Endothelial cell of umbilical vein (primary cell): ENCODE results near the gene MATR3. TPM values are rescaled to one million over a fixed set of nuclear protein-coding genes. Genes with fewer than 3 reads are reported as not detected.
A peak's percentile ranks its signal among the peaks of the same experiment; 100 is the strongest.

ENCODE experiments used
- BruUV-seq: library from RNA; stranded (reverse); fragments of 400-500 nt; replicated peaks from 2 replicates; lab custom pipeline; 2021; lab: Mats Ljungman, UMichigan
- CTCF ChIA-PET: fragments of 300-600, 350-600 bp; sonication (Branson Sonifier 250); formaldehyde crosslinking; loops from one replicate; lab custom pipeline; 2021; ENCODE audit warnings: antibody characterized with exemption, inconsistent platforms; lab: Charles Lee
- POLR2A ChIA-PET: fragments of 300-600, 350-600 bp; sonication (Branson Sonifier 250); formaldehyde crosslinking; loops from one replicate; lab custom pipeline; 2021; ENCODE audit warnings: antibody characterized with exemption, inconsistent platforms; lab: Charles Lee
- DNase-seq: peaks from one replicate; pipeline ENCODE4 v3.0.0-alpha.2; 2011; ENCODE audit warnings: low read depth, low spot score
- FAIRE-seq: peaks from 2 replicates; lab custom pipeline; 2011; peaks lifted over from hg19 to GRCh38; lab: Jason Lieb, UNC
- H2AFZ ChIP-seq: 2 replicates; pipeline ENCODE4 v1.6.0; 2012; ENCODE audit warnings: low read depth, low read length, control low read depth, inconsistent platforms
- H3K27ac ChIP-seq: 2 replicates; pipeline ENCODE4 v1.5.1; 2011; ENCODE audit warnings: low read depth, mild to moderate bottlenecking, control low read depth, low read length, moderate library complexity; ENCODE audit not compliant: insufficient read depth
- H3K27me3 ChIP-seq, 2 experiments: 2 replicates each; pipeline versions ENCODE4 v1.6.0 to v1.6.1; 2011; ENCODE audit warnings: low read length in 2 of 2, mixed read lengths in 1 of 2; ENCODE audit not compliant: control insufficient read depth in 2 of 2, insufficient read depth in 2 of 2
- H3K36me3 ChIP-seq, 2 experiments: 2 replicates in 1 of 2; 3 replicates in 1 of 2; pipeline ENCODE4 v1.5.1; 2011; ENCODE audit warnings: low read length in 2 of 2, mild to moderate bottlenecking in 1 of 2, moderate library complexity in 1 of 2; ENCODE audit not compliant: control insufficient read depth in 2 of 2, insufficient read depth in 2 of 2; ENCODE audit errors: extremely low read depth in 1 of 2
- H3K4me1 ChIP-seq: 3 replicates; pipeline ENCODE4 v1.5.1; 2011; ENCODE audit warnings: mild to moderate bottlenecking, low read length; ENCODE audit not compliant: control insufficient read depth, insufficient read depth; ENCODE audit errors: extremely low read depth
- H3K4me2 ChIP-seq: 2 replicates; pipeline ENCODE4 v1.6.1; 2011; ENCODE audit warnings: low read length, control low read depth, mixed read lengths; ENCODE audit not compliant: insufficient read depth
- H3K4me3 ChIP-seq, 3 experiments: fragments of 200-600 bp in 1 of 3; sonication (generic), shearing (Covaris generic) in 1 of 3; replicated peaks in 1 of 3; 2 replicates each; pipeline ENCODE4 v1.5.1; 2011 to 2016; ENCODE audit warnings: control low read depth in 3 of 3, low read length in 3 of 3, mild to moderate bottlenecking in 2 of 3, inconsistent platforms in 1 of 3, low read depth in 1 of 3, moderate library complexity in 1 of 3; ENCODE audit not compliant: insufficient read depth in 1 of 3
- H3K79me2 ChIP-seq: 2 replicates; pipeline ENCODE4 v1.6.0; 2012; ENCODE audit warnings: low read length, inconsistent platforms; ENCODE audit not compliant: control insufficient read depth, insufficient read depth
- H3K9ac ChIP-seq: replicated peaks from 2 replicates; pipeline ENCODE3; 2011; ENCODE audit warnings: low read length, control low read depth; ENCODE audit not compliant: insufficient read depth; ENCODE audit errors: extremely low read depth
- H3K9me1 ChIP-seq: replicated peaks from 3 replicates; pipeline ENCODE4 v1.6.0; 2011; ENCODE audit warnings: mild to moderate bottlenecking, low read length; ENCODE audit not compliant: control insufficient read depth, insufficient read depth; ENCODE audit errors: extremely low read depth
- H3K9me3 ChIP-seq: replicated peaks from 2 replicates; pipeline ENCODE4 v1.5.1; 2012; ENCODE audit warnings: low read length, inconsistent platforms; ENCODE audit not compliant: control insufficient read depth, insufficient read depth
- H4K20me1 ChIP-seq: replicated peaks from 2 replicates; pipeline ENCODE3; 2011; ENCODE audit warnings: mild to moderate bottlenecking, low read length; ENCODE audit not compliant: control insufficient read depth, insufficient read depth; ENCODE audit errors: extremely low read depth
- CTCF ChIP-seq, 2 donors: IDR thresholded peaks; 1 replicate in 1 of 2; 2 replicates in 1 of 2; pipeline ENCODE4 v1.5.1; 2011; ENCODE audit warnings: low read length in 2 of 2, mild to moderate bottlenecking in 2 of 2, moderate library complexity in 2 of 2, control low read depth in 1 of 2, inconsistent platforms in 1 of 2, low read depth in 1 of 2; ENCODE audit not compliant: insufficient read depth in 1 of 2; ENCODE audit errors: extremely low read depth in 1 of 2
- EZH2 ChIP-seq: IDR thresholded peaks from 2 replicates; pipeline ENCODE4 v1.6.1; 2012; ENCODE audit warnings: borderline replicate concordance, low read depth, mild to moderate bottlenecking, moderate library complexity, low read length, inconsistent platforms; ENCODE audit not compliant: severe bottlenecking
- FOS ChIP-seq: IDR thresholded peaks from 2 replicates; pipeline ENCODE4 v1.6.1; 2011; ENCODE audit warnings: mild to moderate bottlenecking, low read length, moderate library complexity, borderline replicate concordance; ENCODE audit not compliant: insufficient read depth
- GATA2 ChIP-seq: IDR thresholded peaks from 2 replicates; pipeline ENCODE4 v1.7.0; 2011; ENCODE audit warnings: low read depth, mild to moderate bottlenecking, moderate library complexity, mixed read lengths, low read length; ENCODE audit not compliant: insufficient read length, insufficient read depth
- JUN ChIP-seq: IDR thresholded peaks from 2 replicates; pipeline ENCODE4 v1.6.1; 2011; ENCODE audit warnings: borderline replicate concordance, low read depth; ENCODE audit not compliant: insufficient read length, insufficient read depth
- MAX ChIP-seq: IDR thresholded peaks from 2 replicates; pipeline ENCODE4 v1.6.1; 2011; ENCODE audit not compliant: insufficient read depth, insufficient read length
- MYC ChIP-seq: IDR thresholded peaks from one replicate; pipeline ENCODE4 v1.6.1; 2011; ENCODE audit warnings: mild to moderate bottlenecking, low read depth, low read length
- POLR2A ChIP-seq: IDR thresholded peaks from 2 replicates; pipeline ENCODE4 v1.6.1; 2012; ENCODE audit warnings: low read depth, mild to moderate bottlenecking, control low read depth, low read length
- POLR2AphosphoS5 ChIP-seq: IDR thresholded peaks from 2 replicates; pipeline ENCODE4 v1.6.1; 2012; ENCODE audit warnings: low read depth, mild to moderate bottlenecking, control low read depth, low read length, moderate library complexity; ENCODE audit not compliant: insufficient read depth
- dilution Hi-C: fragments of 300-500 bp; cut with MboI; formaldehyde crosslinking; loops from one replicate; pipeline ENCODE4 v1.15.0; 2019; ENCODE audit warnings: low sequenced_read_pairs; ENCODE audit not compliant: extremely low pct_ligation_motif_present
- intact Hi-C: fragments of 100-400 bp; cut with micrococcal nuclease; formaldehyde crosslinking; loops from one replicate; pipeline ENCODE4 v1.10.0; 2022
- polyA plus RNA-seq, 4 experiments: library from polyadenylated mRNA; depleted of rRNA in 3 of 4; stranded (reverse) in 3 of 4; unstranded in 1 of 4; fragments of >200 nt; gene quantifications; 2 replicates each; pipeline versions ENCODE4 v1.2.1 to v1.2.3, GENCODE V29; 2011 to 2012; ENCODE audit warnings: missing spikeins in 1 of 4
- total RNA-seq: library from RNA; stranded (reverse); gene quantifications from 2 replicates; pipeline ENCODE4 v1.2.3, GENCODE V29; 2021

Gene MATR3
- total and polyA plus RNA-seq, 2 donors (not counting 3 experiments of a cell fraction or from before 2014, with no cell fraction given) = 64.0 to 158 TPM

- peaks cover 27% of the 10 kb centered on the region for H3K4me1 ChIP-seq
- H3K27ac ChIP-seq = no peak overlapping the region
- H3K27me3 ChIP-seq = no peaks in the 10 kb centered on the region
- H3K9me1 ChIP-seq = no peaks in the 10 kb centered on the region
- H3K36me3 ChIP-seq = peaks cover 0 to 11% of the 10 kb centered on the region in 2 experiments
- CTCF ChIA-PET = interaction anchor here (1.3 to 2.4 kb wide), 3 partner anchors 16 to 696 kb away, joined by 3 to 8 read pairs (median 4); partner anchors contain the start of gene PAIP2
- H3K9ac ChIP-seq = no peak overlapping the region
- intact Hi-C loops = no loop called here
- dilution Hi-C loops = no loop called here
- peaks cover 48% of the 10 kb centered on the region for H3K79me2 ChIP-seq
- no peak overlapping the region for H2AFZ ChIP-seq
- H4K20me1 ChIP-seq = no peaks in the 10 kb centered on the region
- BruUV-seq = no TSS peak
- DNase-seq = no peak
- no peak for FAIRE-seq
- TF ChIP-seq EZH2 (no peak), MAX (no peak), FOS (no peak), JUN (no peak), CTCF (IDR thresholded peaks at IDR 0.05; ENCODE audit: extremely low read depth in 1 of 2, insufficient read depth in 1 of 2, low read depth in 1 of 2, low read length in 2 of 2) (no peak), GATA2 (no peak), POLR2A (no peak), MYC (no peak), POLR2AphosphoS5 (no peak)
- H3K9me3 ChIP-seq = no peaks in the 10 kb centered on the region
- H3K4me3 ChIP-seq = peak overlapping the region in 1 of 3 experiments; percentile 28
- POLR2A ChIA-PET = no interaction called here
- peak overlapping the region; percentile 80 for H3K4me2 ChIP-seq
Measured at GRCh38 chr5:139275536-139275935, 18.0 kb upstream of the MATR3 start.
